Measurements from ENCODE around the gene PPP1R37. TPM values are rescaled to one million over a fixed set of nuclear protein-coding genes. Genes with fewer than 3 reads are reported as not detected.

PPP1R37 gene
- total RNA-seq, 2 donors from 2014 or later = 19.6 to 22.6 TPM

DNA sequence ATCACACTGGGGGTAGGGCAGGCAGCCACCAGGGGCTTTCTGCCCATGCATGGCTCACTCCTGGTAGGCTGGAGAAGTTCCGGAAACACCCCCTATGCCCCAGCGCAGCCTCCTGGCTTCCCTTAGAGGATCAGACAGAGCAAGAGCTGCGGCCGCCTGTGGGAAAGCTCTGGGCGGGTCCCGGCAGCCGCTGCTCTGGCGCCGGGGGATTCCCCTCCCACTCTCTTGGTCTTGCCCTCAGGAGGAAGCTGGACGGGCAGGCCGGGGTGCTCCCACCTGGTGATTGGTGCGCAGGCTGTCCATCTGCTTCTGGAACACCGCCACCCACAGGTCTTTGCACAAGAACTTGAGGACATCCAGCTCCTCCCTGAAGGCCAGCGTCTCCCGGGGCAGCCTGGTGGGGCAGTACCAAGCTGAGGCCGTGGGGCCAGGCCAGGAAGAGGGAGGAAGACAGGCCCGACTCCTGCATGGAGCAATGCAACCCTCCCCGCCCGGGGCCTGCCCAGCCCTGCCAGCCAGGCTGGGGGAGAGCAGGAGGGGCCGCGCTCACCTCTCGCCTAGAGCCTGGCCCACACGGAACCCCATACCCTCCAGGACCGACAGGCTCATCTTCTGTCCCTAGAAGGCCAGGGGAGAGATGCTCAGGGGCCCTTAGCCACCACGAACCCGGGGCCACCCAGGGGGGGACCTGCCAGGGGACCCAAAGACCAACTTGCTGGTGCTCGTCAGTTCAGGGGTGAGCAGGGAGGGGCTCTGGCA is 71.8 kb downstream of the PPP1R37 start:
- H3K36me3 ChIP-seq = no peaks in the 10 kb centered on the region
- no peak overlapping the region for H3K4me3 ChIP-seq
- no peaks in the 10 kb centered on the region for H3K27me3 ChIP-seq (replicated peaks; ENCODE audit: insufficient read depth)
- no peaks in the 10 kb centered on the region for H3K9me3 ChIP-seq
- TF ChIP-seq, protein P1, sequence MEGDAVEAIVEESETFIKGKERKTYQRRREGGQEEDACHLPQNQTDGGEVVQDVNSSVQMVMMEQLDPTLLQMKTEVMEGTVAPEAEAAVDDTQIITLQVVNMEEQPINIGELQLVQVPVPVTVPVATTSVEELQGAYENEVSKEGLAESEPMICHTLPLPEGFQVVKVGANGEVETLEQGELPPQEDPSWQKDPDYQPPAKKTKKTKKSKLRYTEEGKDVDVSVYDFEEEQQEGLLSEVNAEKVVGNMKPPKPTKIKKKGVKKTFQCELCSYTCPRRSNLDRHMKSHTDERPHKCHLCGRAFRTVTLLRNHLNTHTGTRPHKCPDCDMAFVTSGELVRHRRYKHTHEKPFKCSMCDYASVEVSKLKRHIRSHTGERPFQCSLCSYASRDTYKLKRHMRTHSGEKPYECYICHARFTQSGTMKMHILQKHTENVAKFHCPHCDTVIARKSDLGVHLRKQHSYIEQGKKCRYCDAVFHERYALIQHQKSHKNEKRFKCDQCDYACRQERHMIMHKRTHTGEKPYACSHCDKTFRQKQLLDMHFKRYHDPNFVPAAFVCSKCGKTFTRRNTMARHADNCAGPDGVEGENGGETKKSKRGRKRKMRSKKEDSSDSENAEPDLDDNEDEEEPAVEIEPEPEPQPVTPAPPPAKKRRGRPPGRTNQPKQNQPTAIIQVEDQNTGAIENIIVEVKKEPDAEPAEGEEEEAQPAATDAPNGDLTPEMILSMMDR (IDR thresholded peaks at IDR 0.05) = no peak
- H3K4me1 ChIP-seq (ENCODE audit: control insufficient read depth in 1 of 2, low read depth in 2 of 2) = no peaks in the 10 kb centered on the region
- DNase-seq (ENCODE audit: low spot score) (no peak), ATAC-seq (ENCODE audit: insufficient number of reproducible peaks, low FRiP score, low read depth) (no peak)
- no peak overlapping the region for H3K27ac ChIP-seq

DNA sequence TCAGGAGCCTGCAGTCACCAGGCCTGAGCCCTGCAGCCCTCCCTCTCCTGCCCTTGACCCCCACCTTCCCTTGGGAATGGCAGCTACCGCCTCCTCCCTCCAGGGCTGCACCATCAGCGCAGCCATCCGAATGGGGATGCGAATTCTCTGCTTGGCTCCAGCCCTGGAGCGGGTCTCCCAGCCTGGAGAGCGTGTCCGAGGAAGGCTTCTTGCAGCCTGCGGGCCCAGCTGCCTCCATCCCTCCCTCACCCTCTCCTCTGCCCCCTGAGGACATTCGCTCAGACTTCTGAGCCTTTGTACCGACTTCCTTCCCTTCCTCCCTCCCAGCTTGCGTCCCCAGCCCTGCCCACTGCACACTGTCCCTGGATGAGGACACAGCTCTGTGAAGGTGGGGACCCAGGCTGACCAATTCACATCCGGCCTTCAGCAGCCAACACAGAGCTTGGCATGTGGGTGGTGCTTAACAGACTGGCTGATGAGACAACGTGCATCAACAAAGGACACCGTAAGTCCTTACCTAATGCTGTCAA is 73.8 kb downstream of the PPP1R37 start:
- TF ChIP-seq, protein P1 (IDR thresholded peaks at IDR 0.05) = no peak
- Histone ChIP-seq H3K27me3 (replicated peaks; ENCODE audit: insufficient read depth) (no peaks in the 10 kb centered on the region), H3K9me3 (no peaks in the 10 kb centered on the region), H3K4me1 (ENCODE audit: control insufficient read depth in 1 of 2, low read depth in 2 of 2) (no peaks in the 10 kb centered on the region), H3K27ac (no peak overlapping the region), H3K36me3 (no peaks in the 10 kb centered on the region), H3K4me3 (no peak overlapping the region)
- ATAC-seq (ENCODE audit: insufficient number of reproducible peaks, low FRiP score, low read depth) = no peak
- no peak for DNase-seq (ENCODE audit: low spot score)

GRCh38 chr19:45168767-45169351 is 75.9 kb downstream of the PPP1R37 start:
- no peaks in the 10 kb centered on the region for H3K27me3 ChIP-seq (replicated peaks; ENCODE audit: insufficient read depth)
- no peak overlapping the region for H3K4me3 ChIP-seq
- TF ChIP-seq, protein P1 (IDR thresholded peaks at IDR 0.05) = no peak
- ATAC-seq (ENCODE audit: insufficient number of reproducible peaks, low FRiP score, low read depth) (no peak), DNase-seq (ENCODE audit: low spot score) (no peak)
- H3K9me3 ChIP-seq = no peaks in the 10 kb centered on the region
- H3K27ac ChIP-seq = no peak overlapping the region
- no peaks in the 10 kb centered on the region for H3K36me3 ChIP-seq
- no peaks in the 10 kb centered on the region for H3K4me1 ChIP-seq (ENCODE audit: control insufficient read depth in 1 of 2, low read depth in 2 of 2)

- DNase-seq (ENCODE audit: low spot score) = no peak
- no peak for ATAC-seq (ENCODE audit: insufficient number of reproducible peaks, low FRiP score, low read depth)
- TF ChIP-seq, protein P1 (IDR thresholded peaks at IDR 0.05) = no peak
- Histone ChIP-seq H3K9me3 (no peaks in the 10 kb centered on the region), H3K27me3 (replicated peaks; ENCODE audit: insufficient read depth) (no peaks in the 10 kb centered on the region), H3K27ac (no peak overlapping the region), H3K4me1 (ENCODE audit: control insufficient read depth in 1 of 2, low read depth in 2 of 2) (no peaks in the 10 kb centered on the region), H3K36me3 (no peaks in the 10 kb centered on the region), H3K4me3 (no peak overlapping the region)
These were observed 76.6 kb downstream of the PPP1R37 start for GRCh38 chr19:45169602-45170001.
